Superior temporal gyrus (tissue), 1 donor: ENCODE measurements around the gene ANKRD40CL.
"Not testable (repeated sequence)": the region's sequence is repeated elsewhere in the genome, so short reads cannot be mapped to it uniquely, and the experiment has no call there.

Experiments used
- DNase-seq: peaks from one replicate; pipeline ENCODE4 v3.0.0-alpha.2; 2016; ENCODE audit errors: extremely low spot score

The ANKRD40CL gene

GRCh38 chr17:50767446-50767845 is at the start of gene ANKRD40CL:
Gene ANKRD40CL (minus strand): TSS chr17:50767518. CDS start chr17:50766913, 605 bp downstream.
- DNase-seq: no peak

- DNase-seq: no peak
Observed at GRCh38 chr17:50816271-50816670, 49.0 kb upstream of the ANKRD40CL start.

GRCh38 chr17:50815400-50815799 is 48.1 kb upstream of the ANKRD40CL start:
- DNase-seq: no peak

GRCh38 chr17:50813583-50813982 is 46.3 kb upstream of the ANKRD40CL start:
- no peak for DNase-seq

- DNase-seq: no peak
Observed at GRCh38 chr17:50808888-50809287, 41.6 kb upstream of the ANKRD40CL start.

- DNase-seq: no peak
Observed at GRCh38 chr17:50808413-50808812, 41.1 kb upstream of the ANKRD40CL start.

- no peak for DNase-seq
Observed at GRCh38 chr17:50807675-50808074, 40.4 kb upstream of the ANKRD40CL start.

- no peak for DNase-seq
Observed at GRCh38 chr17:50807009-50807408, 39.7 kb upstream of the ANKRD40CL start.

- no peak for DNase-seq
Observed at GRCh38 chr17:50806141-50806643, 38.9 kb upstream of the ANKRD40CL start.

- no peak for DNase-seq
Observed at GRCh38 chr17:50805486-50805885, 38.2 kb upstream of the ANKRD40CL start.

GRCh38 chr17:50804749-50805475 is 37.6 kb upstream of the ANKRD40CL start:
- not testable (repeated sequence) for DNase-seq

GRCh38 chr17:50803676-50804075 is 36.4 kb upstream of the ANKRD40CL start:
- DNase-seq: no peak

GRCh38 chr17:50802609-50803571 is 35.6 kb upstream of the ANKRD40CL start:
- DNase-seq: no peak

GRCh38 chr17:50800196-50800700 is 32.9 kb upstream of the ANKRD40CL start:
- no peak for DNase-seq

GRCh38 chr17:50799582-50799981 is 32.3 kb upstream of the ANKRD40CL start:
- DNase-seq: no peak

GRCh38 chr17:50798424-50799288 is 31.3 kb upstream of the ANKRD40CL start:
- DNase-seq: no peak

- DNase-seq: no peak
Observed at GRCh38 chr17:50797135-50797810, 30.0 kb upstream of the ANKRD40CL start.

GRCh38 chr17:50794361-50794760 is 27.0 kb upstream of the ANKRD40CL start:
- DNase-seq: no peak

GRCh38 chr17:50793007-50793406 is 25.7 kb upstream of the ANKRD40CL start:
- DNase-seq: no peak

- no peak for DNase-seq
Observed at GRCh38 chr17:50792132-50792531, 24.8 kb upstream of the ANKRD40CL start.

GRCh38 chr17:50790618-50791017 is 23.3 kb upstream of the ANKRD40CL start:
- no peak for DNase-seq
